Endothelial cell of umbilical vein (primary cell): Measurements from ENCODE around the gene UPK3A. TPM values are rescaled to one million over a fixed set of nuclear protein-coding genes. Genes with fewer than 3 reads are reported as not detected.

Experiments
- BruUV-seq: library from RNA; stranded (reverse); fragments of 400-500 nt; replicated peaks from 2 replicates; lab custom pipeline; 2021; lab: Mats Ljungman, UMichigan
- CTCF ChIA-PET: fragments of 300-600, 350-600 bp; sonication (Branson Sonifier 250); formaldehyde crosslinking; loops from one replicate; lab custom pipeline; 2021; ENCODE audit warnings: antibody characterized with exemption, inconsistent platforms; lab: Charles Lee
- POLR2A ChIA-PET: fragments of 300-600, 350-600 bp; sonication (Branson Sonifier 250); formaldehyde crosslinking; loops from one replicate; lab custom pipeline; 2021; ENCODE audit warnings: antibody characterized with exemption, inconsistent platforms; lab: Charles Lee
- DNase-seq: peaks from one replicate; pipeline ENCODE4 v3.0.0-alpha.2; 2011; ENCODE audit warnings: low read depth, low spot score
- FAIRE-seq: peaks from 2 replicates; lab custom pipeline; 2011; peaks lifted over from hg19 to GRCh38; lab: Jason Lieb, UNC
- H2AFZ ChIP-seq: 2 replicates; pipeline ENCODE4 v1.6.0; 2012; ENCODE audit warnings: low read depth, low read length, control low read depth, inconsistent platforms
- H3K27ac ChIP-seq: 2 replicates; pipeline ENCODE4 v1.5.1; 2011; ENCODE audit warnings: low read depth, mild to moderate bottlenecking, control low read depth, low read length, moderate library complexity; ENCODE audit not compliant: insufficient read depth
- H3K27me3 ChIP-seq, 2 experiments: 2 replicates each; pipeline versions ENCODE4 v1.6.0 to v1.6.1; 2011; ENCODE audit warnings: low read length in 2 of 2, mixed read lengths in 1 of 2; ENCODE audit not compliant: control insufficient read depth in 2 of 2, insufficient read depth in 2 of 2
- H3K36me3 ChIP-seq, 2 experiments: 2 replicates in 1 of 2; 3 replicates in 1 of 2; pipeline ENCODE4 v1.5.1; 2011; ENCODE audit warnings: low read length in 2 of 2, mild to moderate bottlenecking in 1 of 2, moderate library complexity in 1 of 2; ENCODE audit not compliant: control insufficient read depth in 2 of 2, insufficient read depth in 2 of 2; ENCODE audit errors: extremely low read depth in 1 of 2
- H3K4me1 ChIP-seq: 3 replicates; pipeline ENCODE4 v1.5.1; 2011; ENCODE audit warnings: mild to moderate bottlenecking, low read length; ENCODE audit not compliant: control insufficient read depth, insufficient read depth; ENCODE audit errors: extremely low read depth
- H3K4me2 ChIP-seq: 2 replicates; pipeline ENCODE4 v1.6.1; 2011; ENCODE audit warnings: low read length, control low read depth, mixed read lengths; ENCODE audit not compliant: insufficient read depth
- H3K4me3 ChIP-seq, 3 experiments: fragments of 200-600 bp in 1 of 3; sonication (generic), shearing (Covaris generic) in 1 of 3; replicated peaks in 1 of 3; 2 replicates each; pipeline ENCODE4 v1.5.1; 2011 to 2016; ENCODE audit warnings: control low read depth in 3 of 3, low read length in 3 of 3, mild to moderate bottlenecking in 2 of 3, inconsistent platforms in 1 of 3, low read depth in 1 of 3, moderate library complexity in 1 of 3; ENCODE audit not compliant: insufficient read depth in 1 of 3
- H3K79me2 ChIP-seq: 2 replicates; pipeline ENCODE4 v1.6.0; 2012; ENCODE audit warnings: low read length, inconsistent platforms; ENCODE audit not compliant: control insufficient read depth, insufficient read depth
- H3K9ac ChIP-seq: replicated peaks from 2 replicates; pipeline ENCODE3; 2011; ENCODE audit warnings: low read length, control low read depth; ENCODE audit not compliant: insufficient read depth; ENCODE audit errors: extremely low read depth
- H3K9me1 ChIP-seq: replicated peaks from 3 replicates; pipeline ENCODE4 v1.6.0; 2011; ENCODE audit warnings: mild to moderate bottlenecking, low read length; ENCODE audit not compliant: control insufficient read depth, insufficient read depth; ENCODE audit errors: extremely low read depth
- H3K9me3 ChIP-seq: replicated peaks from 2 replicates; pipeline ENCODE4 v1.5.1; 2012; ENCODE audit warnings: low read length, inconsistent platforms; ENCODE audit not compliant: control insufficient read depth, insufficient read depth
- H4K20me1 ChIP-seq: replicated peaks from 2 replicates; pipeline ENCODE3; 2011; ENCODE audit warnings: mild to moderate bottlenecking, low read length; ENCODE audit not compliant: control insufficient read depth, insufficient read depth; ENCODE audit errors: extremely low read depth
- EZH2 ChIP-seq: IDR thresholded peaks from 2 replicates; pipeline ENCODE4 v1.6.1; 2012; ENCODE audit warnings: borderline replicate concordance, low read depth, mild to moderate bottlenecking, moderate library complexity, low read length, inconsistent platforms; ENCODE audit not compliant: severe bottlenecking
- GATA2 ChIP-seq: IDR thresholded peaks from 2 replicates; pipeline ENCODE4 v1.7.0; 2011; ENCODE audit warnings: low read depth, mild to moderate bottlenecking, moderate library complexity, mixed read lengths, low read length; ENCODE audit not compliant: insufficient read length, insufficient read depth
- JUN ChIP-seq: IDR thresholded peaks from 2 replicates; pipeline ENCODE4 v1.6.1; 2011; ENCODE audit warnings: borderline replicate concordance, low read depth; ENCODE audit not compliant: insufficient read length, insufficient read depth
- MYC ChIP-seq: IDR thresholded peaks from one replicate; pipeline ENCODE4 v1.6.1; 2011; ENCODE audit warnings: mild to moderate bottlenecking, low read depth, low read length
- POLR2AphosphoS5 ChIP-seq: IDR thresholded peaks from 2 replicates; pipeline ENCODE4 v1.6.1; 2012; ENCODE audit warnings: low read depth, mild to moderate bottlenecking, control low read depth, low read length, moderate library complexity; ENCODE audit not compliant: insufficient read depth
- dilution Hi-C: fragments of 300-500 bp; cut with MboI; formaldehyde crosslinking; loops from one replicate; pipeline ENCODE4 v1.15.0; 2019; ENCODE audit warnings: low sequenced_read_pairs; ENCODE audit not compliant: extremely low pct_ligation_motif_present
- intact Hi-C: fragments of 100-400 bp; cut with micrococcal nuclease; formaldehyde crosslinking; loops from one replicate; pipeline ENCODE4 v1.10.0; 2022
- polyA plus RNA-seq, 4 experiments: library from polyadenylated mRNA; depleted of rRNA in 3 of 4; stranded (reverse) in 3 of 4; unstranded in 1 of 4; fragments of >200 nt; gene quantifications; 2 replicates each; pipeline versions ENCODE4 v1.2.1 to v1.2.3, GENCODE V29; 2011 to 2012; ENCODE audit warnings: missing spikeins in 1 of 4
- total RNA-seq: library from RNA; stranded (reverse); gene quantifications from 2 replicates; pipeline ENCODE4 v1.2.3, GENCODE V29; 2021
- TF ChIP-seq, protein P1 (sequence below), 2 donors: IDR thresholded peaks; 1 replicate in 1 of 2; 2 replicates in 1 of 2; pipeline ENCODE4 v1.5.1; 2011; ENCODE audit warnings: low read length in 2 of 2, mild to moderate bottlenecking in 2 of 2, moderate library complexity in 2 of 2, control low read depth in 1 of 2, inconsistent platforms in 1 of 2, low read depth in 1 of 2; ENCODE audit not compliant: insufficient read depth in 1 of 2; ENCODE audit errors: extremely low read depth in 1 of 2
- TF ChIP-seq, protein P2 (sequence below): IDR thresholded peaks from 2 replicates; pipeline ENCODE4 v1.6.1; 2011; ENCODE audit not compliant: insufficient read depth, insufficient read length

Gene UPK3A
- total and polyA plus RNA-seq, 2 donors (not counting 3 experiments of a cell fraction or from before 2014, with no cell fraction given): not detected

DNA sequence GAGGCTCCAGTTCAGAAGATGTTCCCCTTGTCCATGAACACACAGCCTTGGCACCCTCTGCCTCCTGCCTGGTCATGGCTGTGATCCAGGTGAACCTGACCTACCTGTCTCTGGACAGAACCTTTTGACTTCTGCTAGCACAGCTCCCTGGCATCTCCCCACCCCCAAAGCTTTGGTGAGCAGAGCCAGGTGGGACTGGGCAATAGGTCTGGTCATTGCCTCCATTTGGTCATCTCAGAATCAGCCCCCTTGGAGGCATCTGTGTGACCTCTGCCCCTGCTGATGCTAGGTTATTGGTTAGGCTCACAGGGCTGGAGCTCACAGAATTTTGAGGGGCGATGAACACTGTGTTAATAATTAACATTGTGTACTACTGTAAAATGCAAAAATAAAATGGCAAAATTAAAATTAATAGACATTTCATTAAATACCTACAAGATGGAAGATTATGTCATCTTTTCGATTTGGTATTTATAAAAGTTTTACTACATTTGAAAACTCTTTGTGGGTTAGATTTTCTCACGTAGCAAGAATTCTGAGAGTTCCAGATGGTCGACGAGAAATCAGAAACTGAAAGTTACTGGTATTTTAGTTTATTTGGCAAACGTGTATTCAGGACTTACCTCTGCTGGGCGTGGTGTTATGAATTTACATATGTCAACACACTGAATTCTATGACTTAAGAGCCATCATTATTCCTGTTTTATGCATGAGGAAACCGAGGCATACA is 35.8 kb upstream of the UPK3A start:
- Histone ChIP-seq H3K27ac (no peak overlapping the region), H3K9me1 (no peaks in the 10 kb centered on the region), H4K20me1 (no peaks in the 10 kb centered on the region), H3K4me2 (no peak overlapping the region), H3K79me2 (no peaks in the 10 kb centered on the region), H3K36me3 (no peaks in the 10 kb centered on the region), H3K4me3 (no peak overlapping the region), H2AFZ (no peak overlapping the region), H3K27me3 (no peaks in the 10 kb centered on the region), H3K9ac (no peak overlapping the region), H3K9me3 (no peaks in the 10 kb centered on the region), H3K4me1 (peaks cover 13% of the 10 kb centered on the region)
- dilution Hi-C loops: no loop called here
- DNase-seq: no peak
- intact Hi-C loops: no loop called here
- BruUV-seq: no TSS peak
- TF ChIP-seq MYC (no peak), EZH2 (no peak), JUN (no peak), POLR2AphosphoS5 (no peak), GATA2 (no peak)
- TF ChIP-seq, protein P1, sequence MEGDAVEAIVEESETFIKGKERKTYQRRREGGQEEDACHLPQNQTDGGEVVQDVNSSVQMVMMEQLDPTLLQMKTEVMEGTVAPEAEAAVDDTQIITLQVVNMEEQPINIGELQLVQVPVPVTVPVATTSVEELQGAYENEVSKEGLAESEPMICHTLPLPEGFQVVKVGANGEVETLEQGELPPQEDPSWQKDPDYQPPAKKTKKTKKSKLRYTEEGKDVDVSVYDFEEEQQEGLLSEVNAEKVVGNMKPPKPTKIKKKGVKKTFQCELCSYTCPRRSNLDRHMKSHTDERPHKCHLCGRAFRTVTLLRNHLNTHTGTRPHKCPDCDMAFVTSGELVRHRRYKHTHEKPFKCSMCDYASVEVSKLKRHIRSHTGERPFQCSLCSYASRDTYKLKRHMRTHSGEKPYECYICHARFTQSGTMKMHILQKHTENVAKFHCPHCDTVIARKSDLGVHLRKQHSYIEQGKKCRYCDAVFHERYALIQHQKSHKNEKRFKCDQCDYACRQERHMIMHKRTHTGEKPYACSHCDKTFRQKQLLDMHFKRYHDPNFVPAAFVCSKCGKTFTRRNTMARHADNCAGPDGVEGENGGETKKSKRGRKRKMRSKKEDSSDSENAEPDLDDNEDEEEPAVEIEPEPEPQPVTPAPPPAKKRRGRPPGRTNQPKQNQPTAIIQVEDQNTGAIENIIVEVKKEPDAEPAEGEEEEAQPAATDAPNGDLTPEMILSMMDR (IDR thresholded peaks at IDR 0.05; ENCODE audit: extremely low read depth in 1 of 2, insufficient read depth in 1 of 2, low read depth in 1 of 2, low read length in 2 of 2): no peak
- TF ChIP-seq, protein P2, sequence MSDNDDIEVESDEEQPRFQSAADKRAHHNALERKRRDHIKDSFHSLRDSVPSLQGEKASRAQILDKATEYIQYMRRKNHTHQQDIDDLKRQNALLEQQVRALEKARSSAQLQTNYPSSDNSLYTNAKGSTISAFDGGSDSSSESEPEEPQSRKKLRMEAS: no peak
- POLR2A ChIA-PET: no interaction called here
- no peak for FAIRE-seq
- CTCF ChIA-PET: no interaction called here
